Measurements from ENCODE around the gene IQSEC1. TPM values are rescaled to one million over a fixed set of nuclear protein-coding genes. Genes with fewer than 3 reads are reported as not detected.

IQSEC1 gene
- total and polyA plus RNA-seq, 2 experiments from 2014 or later: 8.0 to 51.9 TPM

- TF ChIP-seq ZNF462 (CRISPR knock-in tag; IDR thresholded peaks at IDR 0.05) (no peak), REST (IDR thresholded peaks at IDR 0.05; ENCODE audit: unreplicated experiment) (no peak), ZNF331 (CRISPR knock-in tag; IDR thresholded peaks at IDR 0.05; ENCODE audit: low read depth) (no peak), STAT1 (IDR thresholded peaks at IDR 0.05; ENCODE audit: unreplicated experiment) (no peak), NANOG (IDR thresholded peaks at IDR 0.05; ENCODE audit: borderline replicate concordance) (no peak), ZNF114 (CRISPR knock-in tag; IDR thresholded peaks at IDR 0.05) (no peak), EZH2phosphoT487 (IDR thresholded peaks at IDR 0.05; ENCODE audit: unreplicated experiment) (no peak), POLR2AphosphoS5 (IDR thresholded peaks at IDR 0.05; ENCODE audit: low read depth) (no peak), CREB1 (CRISPR knock-in tag; IDR thresholded peaks at IDR 0.05; ENCODE audit: low read depth) (no peak), EZH2 (IDR thresholded peaks at IDR 0.05; ENCODE audit: low read depth, unreplicated experiment) (no peak), ETS1 (IDR thresholded peaks at IDR 0.05) (no peak)
Observed at GRCh38 chr3:12871404-12871983, 201.7 kb downstream of the IQSEC1 start (continued).
